Medulla oblongata (tissue), 1 donor: Measurements from ENCODE around the gene PTPN14.

Source experiments
- DNase-seq: peaks from one replicate; pipeline ENCODE4 v3.0.0-alpha.2; 2015; ENCODE audit errors: extremely low spot score

The PTPN14 gene

GRCh38 chr1:214427871-214428277 is 123.5 kb downstream of the PTPN14 start:
- DNase-seq, result no peak

GRCh38 chr1:214426426-214426812 is 125.0 kb downstream of the PTPN14 start:
- DNase-seq, result no peak

- no peak for DNase-seq
These were observed 125.5 kb downstream of the PTPN14 start for GRCh38 chr1:214425716-214426425.

- no peak for DNase-seq
These were observed 126.3 kb downstream of the PTPN14 start for GRCh38 chr1:214425101-214425500.

- DNase-seq, result no peak
These were observed 128.4 kb downstream of the PTPN14 start for GRCh38 chr1:214423045-214423444.

GRCh38 chr1:214422137-214422671 is 129.2 kb downstream of the PTPN14 start:
- DNase-seq, result no peak

GRCh38 chr1:214420833-214421232 is 130.6 kb downstream of the PTPN14 start:
- DNase-seq, result no peak

GRCh38 chr1:214420341-214420740 is 131.1 kb downstream of the PTPN14 start:
- no peak for DNase-seq

- no peak for DNase-seq
These were observed 131.8 kb downstream of the PTPN14 start for GRCh38 chr1:214419650-214420049.

GRCh38 chr1:214418391-214418790 is 133.0 kb downstream of the PTPN14 start:
- no peak for DNase-seq

GRCh38 chr1:214417545-214418210 is 133.7 kb downstream of the PTPN14 start:
- no peak for DNase-seq

GRCh38 chr1:214416858-214417257 is 134.5 kb downstream of the PTPN14 start:
- DNase-seq, result no peak

- DNase-seq, result no peak
These were observed 135.0 kb downstream of the PTPN14 start for GRCh38 chr1:214416417-214416816.

GRCh38 chr1:214415131-214415530 is 136.3 kb downstream of the PTPN14 start:
- no peak for DNase-seq

GRCh38 chr1:214414691-214415090 is 136.7 kb downstream of the PTPN14 start:
- no peak for DNase-seq

GRCh38 chr1:214413315-214413714 is 138.1 kb downstream of the PTPN14 start:
- no peak for DNase-seq

- DNase-seq, result no peak
These were observed 146.7 kb downstream of the PTPN14 start for GRCh38 chr1:214404571-214405213.

GRCh38 chr1:214404154-214404553 is 147.2 kb downstream of the PTPN14 start:
- no peak for DNase-seq

GRCh38 chr1:214403431-214403830 is 148.0 kb downstream of the PTPN14 start:
- DNase-seq, result no peak

- no peak for DNase-seq
These were observed 148.8 kb downstream of the PTPN14 start for GRCh38 chr1:214402613-214403083.

- DNase-seq, result no peak
These were observed 149.7 kb downstream of the PTPN14 start for GRCh38 chr1:214401666-214402065.

- no peak for DNase-seq
These were observed 151.3 kb downstream of the PTPN14 start for GRCh38 chr1:214400131-214400530.

- no peak for DNase-seq
These were observed 152.9 kb downstream of the PTPN14 start for GRCh38 chr1:214398490-214398889.
